Mesenchymal stem cell (in vitro differentiated cells and primary cell): ENCODE measurements around the gene NSFL1C.

ENCODE experiments used
- DNase-seq: peaks from one replicate; pipeline ENCODE4 v3.0.0-alpha.2; 2013
- H2AFZ ChIP-seq: one replicate; pipeline ENCODE4 v1.6.1; 2013; ENCODE audit warnings: low read depth, mild to moderate bottlenecking, control low read depth, inconsistent platforms, low read length, moderate library complexity
- H2AK5ac ChIP-seq: 2 replicates; pipeline ENCODE4 v1.6.1; 2013; ENCODE audit warnings: low read length, moderate library complexity, mild to moderate bottlenecking, inconsistent platforms; ENCODE audit not compliant: severe bottlenecking
- H2BK120ac ChIP-seq: one replicate; pipeline ENCODE4 v1.6.1; 2013; ENCODE audit warnings: low read depth, mild to moderate bottlenecking, inconsistent platforms, low read length, moderate library complexity
- H2BK12ac ChIP-seq, 2 experiments: one replicate each; pipeline ENCODE4 v1.6.1; 2013; ENCODE audit warnings: inconsistent platforms in 2 of 2, low read length in 2 of 2, mild to moderate bottlenecking in 2 of 2, moderate library complexity in 2 of 2, control low read depth in 1 of 2
- H2BK15ac ChIP-seq: one replicate; pipeline ENCODE4 v1.6.1; 2013; ENCODE audit warnings: mild to moderate bottlenecking, low read depth, inconsistent platforms; ENCODE audit not compliant: poor library complexity, severe bottlenecking
- H2BK5ac ChIP-seq: 2 replicates; pipeline ENCODE4 v1.6.1; 2013; ENCODE audit warnings: low read depth, mild to moderate bottlenecking, low read length, control low read depth, inconsistent platforms; ENCODE audit not compliant: poor library complexity, severe bottlenecking
- H3K14ac ChIP-seq, 2 experiments: one replicate each; pipeline ENCODE4 v1.6.1; 2013; ENCODE audit warnings: inconsistent platforms in 2 of 2, low read length in 2 of 2, control low read depth in 1 of 2, mild to moderate bottlenecking in 1 of 2, moderate library complexity in 1 of 2
- H3K18ac ChIP-seq, 2 experiments: one replicate each; pipeline ENCODE4 v1.6.1; 2013; ENCODE audit warnings: inconsistent platforms in 2 of 2, low read length in 2 of 2, control low read depth in 1 of 2, low read depth in 1 of 2, mild to moderate bottlenecking in 1 of 2
- H3K23ac ChIP-seq, 2 experiments: one replicate each; pipeline ENCODE4 v1.6.1; 2013; ENCODE audit warnings: inconsistent platforms in 2 of 2, low read length in 2 of 2, mild to moderate bottlenecking in 2 of 2, moderate library complexity in 2 of 2, control low read depth in 1 of 2
- H3K27ac ChIP-seq: 2 replicates; pipeline ENCODE4 v1.5.1; 2013; ENCODE audit warnings: mild to moderate bottlenecking, moderate library complexity, low read length, control low read depth, inconsistent platforms; ENCODE audit not compliant: poor library complexity, severe bottlenecking
- H3K27me3 ChIP-seq, 2 experiments: 2 replicates each; pipeline versions ENCODE4 v1.6.1 to v1.7.0; 2013; ENCODE audit warnings: low read length in 2 of 2, mild to moderate bottlenecking in 2 of 2, moderate library complexity in 2 of 2, control low read depth in 1 of 2, inconsistent platforms in 1 of 2; ENCODE audit not compliant: control insufficient read depth in 1 of 2, insufficient read depth in 1 of 2
- H3K36me3 ChIP-seq, 2 experiments: 2 replicates each; pipeline versions ENCODE4 v1.6.1 to v1.7.0; 2013; ENCODE audit warnings: low read length in 2 of 2, control low read depth in 1 of 2, inconsistent platforms in 1 of 2, low read depth in 1 of 2, mild to moderate bottlenecking in 1 of 2; ENCODE audit not compliant: insufficient read depth in 2 of 2, control insufficient read depth in 1 of 2
- H3K4ac ChIP-seq, 2 experiments: one replicate each; pipeline ENCODE4 v1.6.1; 2013; ENCODE audit warnings: inconsistent platforms in 2 of 2, low read length in 2 of 2, mild to moderate bottlenecking in 2 of 2, moderate library complexity in 2 of 2, control low read depth in 1 of 2, low read depth in 1 of 2
- H3K4me1 ChIP-seq: 2 replicates; pipeline ENCODE4 v1.6.1; 2013; ENCODE audit warnings: low read depth, low read length, control low read depth; ENCODE audit not compliant: control insufficient read depth, insufficient read depth
- H3K4me2 ChIP-seq: 2 replicates; pipeline ENCODE4 v1.6.1; 2013; ENCODE audit warnings: low read length, mild to moderate bottlenecking, inconsistent platforms; ENCODE audit not compliant: poor library complexity, severe bottlenecking
- H3K4me3 ChIP-seq, 2 experiments: 2 replicates each; pipeline versions ENCODE4 v1.5.1 to v1.7.0; 2013; ENCODE audit warnings: low read length in 2 of 2, mild to moderate bottlenecking in 2 of 2, control low read depth in 1 of 2, low read depth in 1 of 2; ENCODE audit not compliant: insufficient read depth in 1 of 2
- H3K79me1 ChIP-seq: replicated peaks from 2 replicates; pipeline ENCODE4 v1.6.1; 2013; ENCODE audit warnings: mild to moderate bottlenecking, control low read depth, low read length, inconsistent platforms; ENCODE audit not compliant: poor library complexity, severe bottlenecking
- H3K9ac ChIP-seq: 2 replicates; pipeline ENCODE4 v1.7.0; 2013; ENCODE audit warnings: mild to moderate bottlenecking, low read length, moderate library complexity
- H3K9me3 ChIP-seq: 2 replicates; pipeline ENCODE4 v1.7.0; 2013; ENCODE audit warnings: mild to moderate bottlenecking, low read length; ENCODE audit not compliant: control insufficient read depth
- H4K8ac ChIP-seq: one replicate; pipeline ENCODE4 v1.6.1; 2013; ENCODE audit warnings: inconsistent platforms, mild to moderate bottlenecking, low read length, moderate library complexity
- H4K91ac ChIP-seq: one replicate; pipeline ENCODE4 v1.6.1; 2013; ENCODE audit warnings: mild to moderate bottlenecking, low read length, inconsistent platforms
- WGBS: methylation state at CpG from one replicate; pipeline ENCODE4 v1.1.7; 2013; ENCODE audit warnings: mixed read lengths; 5-methylcytosine and 5-hydroxymethylcytosine counted together

Gene NSFL1C

GRCh38 chr20:1448081-1448620, 18.5 kb downstream of the NSFL1C start:
- Histone ChIP-seq H3K9ac (no peak overlapping the region), H2BK15ac (no peak overlapping the region), H3K79me1 (peaks cover 37% of the 10 kb centered on the region), H3K27me3 (no peaks in the 10 kb centered on the region), H3K27ac (no peak overlapping the region), H2BK5ac (no peak overlapping the region), H2BK120ac (no peak overlapping the region), H3K9me3 (peaks cover 31% of the 10 kb centered on the region), H3K4ac (no peak overlapping the region), H4K91ac (no peak overlapping the region), H4K8ac (no peak overlapping the region), H2AK5ac (no peak overlapping the region), H3K23ac (no peak overlapping the region), H2BK12ac (no peak overlapping the region), H3K18ac (no peak overlapping the region), H3K4me2 (no peak overlapping the region), H3K36me3 (peaks cover 74 to 100% of the 10 kb centered on the region in 2 experiments), H3K4me1 (no peaks in the 10 kb centered on the region), H2AFZ (no peak overlapping the region), H3K14ac (no peak overlapping the region), H3K4me3 (no peak overlapping the region)
- 98% methylated on average over 3 of the region's 4 CpGs for WGBS
- DNase-seq = no peak

- H4K91ac ChIP-seq = no peak overlapping the region
- no peak overlapping the region for H3K18ac ChIP-seq
Observed at GRCh38 chr20:1446536-1446935, 20.1 kb downstream of the NSFL1C start.

GRCh38 chr20:1443085-1443484, 23.6 kb downstream of the NSFL1C start:
- Histone ChIP-seq H3K4ac (no peak overlapping the region), H3K79me1 (peaks cover 18% of the 10 kb centered on the region), H4K91ac (no peak overlapping the region), H3K18ac (no peak overlapping the region), H3K27ac (no peak overlapping the region), H4K8ac (no peak overlapping the region), H3K9me3 (no peaks in the 10 kb centered on the region), H3K23ac (no peak overlapping the region), H3K4me2 (no peak overlapping the region), H3K36me3 (peaks cover 68 to 78% of the 10 kb centered on the region in 2 experiments), H2BK120ac (no peak overlapping the region), H2BK15ac (no peak overlapping the region), H2BK12ac (no peak overlapping the region), H3K9ac (no peak overlapping the region), H3K4me3 (no peak overlapping the region), H2AK5ac (no peak overlapping the region), H2AFZ (no peak overlapping the region), H2BK5ac (no peak overlapping the region), H3K4me1 (no peaks in the 10 kb centered on the region), H3K14ac (no peak overlapping the region), H3K27me3 (no peaks in the 10 kb centered on the region)
- DNase-seq = no peak
- WGBS = 100% methylated on average over 2 of the region's 5 CpGs

More at GRCh38 chr20:1446536-1446935, 20.1 kb downstream of the NSFL1C start:
- H3K4me3 ChIP-seq = no peak overlapping the region
- H2BK120ac ChIP-seq = no peak overlapping the region
- H3K27me3 ChIP-seq = no peaks in the 10 kb centered on the region
- H3K9me3 ChIP-seq = peaks cover 14% of the 10 kb centered on the region
- no peak for DNase-seq
- no peak overlapping the region for H3K9ac ChIP-seq
- no peak overlapping the region for H2AK5ac ChIP-seq
- no peak overlapping the region for H2BK15ac ChIP-seq
- no peak overlapping the region for H2BK12ac ChIP-seq
- H3K4ac ChIP-seq = no peak overlapping the region
- no peak overlapping the region for H2BK5ac ChIP-seq
- no peak overlapping the region for H3K27ac ChIP-seq
- no peak overlapping the region for H3K4me2 ChIP-seq
- no peak overlapping the region for H3K23ac ChIP-seq
- no peak overlapping the region for H4K8ac ChIP-seq
- H3K36me3 ChIP-seq = peaks cover 75 to 100% of the 10 kb centered on the region in 2 experiments
- no peak overlapping the region for H3K14ac ChIP-seq
- peaks cover 35% of the 10 kb centered on the region for H3K79me1 ChIP-seq
- no peak overlapping the region for H2AFZ ChIP-seq
- WGBS = 90% methylated on average over 1 of the region's 1 CpG
- no peaks in the 10 kb centered on the region for H3K4me1 ChIP-seq

- H3K79me1 ChIP-seq = peaks cover 14% of the 10 kb centered on the region
- no peak overlapping the region for H3K27ac ChIP-seq
- H3K4me2 ChIP-seq = no peak overlapping the region
- no peak overlapping the region for H2BK15ac ChIP-seq
- no peak overlapping the region for H3K4me3 ChIP-seq
- DNase-seq = no peak
- H2BK12ac ChIP-seq = no peak overlapping the region
- H3K36me3 ChIP-seq = peaks cover 67 to 70% of the 10 kb centered on the region in 2 experiments
- no peak overlapping the region for H2AK5ac ChIP-seq
- H3K27me3 ChIP-seq = no peaks in the 10 kb centered on the region
- no peak overlapping the region for H4K91ac ChIP-seq
- no peak overlapping the region for H4K8ac ChIP-seq
- no peak overlapping the region for H2AFZ ChIP-seq
- H3K23ac ChIP-seq = no peak overlapping the region
- H3K4me1 ChIP-seq = no peaks in the 10 kb centered on the region
- no peak overlapping the region for H3K9ac ChIP-seq
- no peak overlapping the region for H2BK5ac ChIP-seq
- H2BK120ac ChIP-seq = no peak overlapping the region
- WGBS = 95% methylated on average over 2 of the region's 2 CpGs
- H3K14ac ChIP-seq = no peak overlapping the region
- H3K4ac ChIP-seq = no peak overlapping the region
- no peak overlapping the region for H3K18ac ChIP-seq
- H3K9me3 ChIP-seq = no peaks in the 10 kb centered on the region
Observed at GRCh38 chr20:1442304-1442703, 24.3 kb downstream of the NSFL1C start.
